Hepatocyte (in vitro differentiated cells): ENCODE results near the gene PATL1. TPM values are rescaled to one million over a fixed set of nuclear protein-coding genes. Genes with fewer than 3 reads are reported as not detected.

Source experiments
- DNase-seq: peaks from one replicate; pipeline ENCODE4 v3.0.0-alpha.2; 2016; ENCODE audit warnings: low spot score
- H2AFZ ChIP-seq: fragments of 200-600 bp; sonication (generic); 2 replicates; pipeline ENCODE4 v1.6.0; 2016; ENCODE audit warnings: antibody characterized with exemption, mild to moderate bottlenecking
- H3K27ac ChIP-seq: fragments of 200-600 bp; sonication (generic); 2 replicates; pipeline ENCODE4 v1.5.1; 2016; ENCODE audit warnings: mild to moderate bottlenecking
- H3K27me3 ChIP-seq: fragments of 200-600 bp; sonication (generic); 2 replicates; pipeline ENCODE4 v1.6.1; 2016
- H3K36me3 ChIP-seq: fragments of 200-600 bp; sonication (generic); replicated peaks from 2 replicates; pipeline ENCODE4 v1.5.1; 2016; ENCODE audit warnings: low read depth; ENCODE audit not compliant: insufficient read depth
- H3K4me1 ChIP-seq: fragments of 200-600 bp; sonication (generic); 2 replicates; pipeline ENCODE4 v1.5.1; 2016; ENCODE audit warnings: mild to moderate bottlenecking, moderate library complexity; ENCODE audit not compliant: insufficient read depth
- H3K4me2 ChIP-seq: fragments of 200-600 bp; sonication (generic); 2 replicates; pipeline ENCODE4 v1.6.0; 2016
- H3K4me3 ChIP-seq: fragments of 200-600 bp; sonication (generic); 2 replicates; pipeline ENCODE4 v1.5.1; 2016; ENCODE audit warnings: mild to moderate bottlenecking
- H3K79me2 ChIP-seq: fragments of 200-600 bp; sonication (generic); 2 replicates; pipeline ENCODE4 v1.6.0; 2017; ENCODE audit warnings: mild to moderate bottlenecking
- H3K9me2 ChIP-seq: fragments of 200-600 bp; sonication (generic); replicated peaks from 2 replicates; pipeline ENCODE4 v1.6.0; 2017; ENCODE audit warnings: mild to moderate bottlenecking; ENCODE audit not compliant: insufficient read depth
- H3K9me3 ChIP-seq: fragments of 200-600 bp; sonication (generic); 2 replicates; pipeline ENCODE4 v1.5.1; 2016; ENCODE audit warnings: low read depth, mild to moderate bottlenecking
- H4K20me1 ChIP-seq: fragments of 200-600 bp; sonication (generic); 2 replicates; pipeline ENCODE4 v1.6.0; 2016; ENCODE audit warnings: mild to moderate bottlenecking; ENCODE audit not compliant: insufficient read depth, poor library complexity, severe bottlenecking
- CTCF ChIP-seq: fragments of 200-600 bp; sonication (generic); IDR thresholded peaks from 2 replicates; pipeline ENCODE4 v1.5.1; 2016; ENCODE audit warnings: antibody characterized with exemption, mild to moderate bottlenecking; ENCODE audit not compliant: poor library complexity
- EZH2 ChIP-seq: fragments of 200-600 bp; sonication (generic); IDR thresholded peaks from 2 replicates; pipeline ENCODE4 v1.6.1; 2016; ENCODE audit warnings: antibody characterized with exemption, mild to moderate bottlenecking, borderline replicate concordance
- EZH2phosphoT487 ChIP-seq: fragments of 200-600 bp; sonication (generic); IDR thresholded peaks from one replicate; pipeline ENCODE4 v1.6.1; 2018; ENCODE audit warnings: antibody characterized with exemption, mild to moderate bottlenecking, low read depth, moderate library complexity; ENCODE audit not compliant: unreplicated experiment, severe bottlenecking
- WGBS: methylation state at CpG from one replicate; pipeline ENCODE4 v1.1.6; 2016; ENCODE audit warnings: low lambda C conversion rate; ENCODE audit errors: missing lambda C conversion rate; 5-methylcytosine and 5-hydroxymethylcytosine counted together
- polyA plus RNA-seq: library from polyadenylated mRNA; unstranded; fragments of >200 nt; fragmentation: Nextera tagmentation; extraction: Ambion mirVana; gene quantifications from 2 replicates; pipeline ENCODE4 v1.2.1, GENCODE V29; 2016
- total RNA-seq: library from RNA; depleted of rRNA; stranded (reverse); fragments of >200 nt; gene quantifications from 2 replicates; pipeline ENCODE4 v1.2.3, GENCODE V29; 2014

Gene PATL1
- total and polyA plus RNA-seq, 2 experiments from 2014 or later: 19.9 to 21.6 TPM

DNA sequence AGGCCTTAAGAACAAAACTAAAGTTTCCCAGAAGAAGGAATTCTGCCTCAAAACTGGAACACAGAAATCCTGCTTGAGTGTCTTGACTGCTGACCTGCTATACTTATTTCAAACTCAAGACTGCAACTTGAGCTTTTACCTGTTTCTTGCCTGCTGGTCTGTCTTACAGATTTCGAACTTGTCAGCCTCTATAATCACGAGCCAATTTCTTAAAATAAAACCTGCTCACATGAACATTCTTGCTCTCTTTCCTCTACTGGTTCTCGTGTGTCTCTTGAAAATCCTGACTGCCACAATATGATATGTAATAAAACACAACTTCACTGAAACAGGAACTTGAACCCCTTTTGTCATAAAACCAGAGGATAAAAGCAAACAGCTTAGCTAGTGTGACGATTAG is 13.9 kb downstream of the PATL1 start:
- no peaks in the 10 kb centered on the region for H3K9me2 ChIP-seq
- no peaks in the 10 kb centered on the region for H3K27me3 ChIP-seq
- WGBS: 88% methylated on average over 4 of the region's 4 CpGs
- H2AFZ ChIP-seq: no peak overlapping the region
- no peak overlapping the region for H3K4me3 ChIP-seq
- no peak overlapping the region for H3K4me2 ChIP-seq
- no peak overlapping the region for H3K27ac ChIP-seq
- H3K4me1 ChIP-seq: no peaks in the 10 kb centered on the region
- TF ChIP-seq EZH2: no peak
- no peak for TF ChIP-seq CTCF
- TF ChIP-seq EZH2phosphoT487: no peak
- DNase-seq: no peak
- H3K36me3 ChIP-seq: peaks cover 3% of the 10 kb centered on the region
- H4K20me1 ChIP-seq: no peaks in the 10 kb centered on the region
- no peaks in the 10 kb centered on the region for H3K9me3 ChIP-seq
- H3K79me2 ChIP-seq: peaks cover 5% of the 10 kb centered on the region

GRCh38 chr11:59647245-59647980 is 21.4 kb downstream of the PATL1 start:
- Histone ChIP-seq H3K79me2 (peaks cover 9% of the 10 kb centered on the region), H3K36me3 (no peaks in the 10 kb centered on the region), H3K9me2 (no peaks in the 10 kb centered on the region), H4K20me1 (no peaks in the 10 kb centered on the region), H2AFZ (no peak overlapping the region), H3K27ac (no peak overlapping the region), H3K9me3 (no peaks in the 10 kb centered on the region), H3K27me3 (no peaks in the 10 kb centered on the region), H3K4me1 (no peaks in the 10 kb centered on the region), H3K4me3 (no peak overlapping the region), H3K4me2 (no peak overlapping the region)
- WGBS: 91% methylated on average over 3 of the region's 3 CpGs
- no peak for DNase-seq
- TF ChIP-seq CTCF (no peak), EZH2 (no peak), EZH2phosphoT487 (no peak)

GRCh38 chr11:59644528-59644927 is 24.3 kb downstream of the PATL1 start:
- Histone ChIP-seq H3K4me2 (no peak overlapping the region), H3K4me1 (no peaks in the 10 kb centered on the region), H3K27me3 (no peaks in the 10 kb centered on the region), H3K9me2 (no peaks in the 10 kb centered on the region), H3K79me2 (peaks cover 9% of the 10 kb centered on the region), H3K27ac (no peak overlapping the region), H3K36me3 (peaks cover 6% of the 10 kb centered on the region), H2AFZ (no peak overlapping the region), H3K9me3 (no peaks in the 10 kb centered on the region), H3K4me3 (no peak overlapping the region), H4K20me1 (no peaks in the 10 kb centered on the region)
- no peak for DNase-seq
- WGBS: 98% methylated on average over 3 of the region's 3 CpGs
- no peak for TF ChIP-seq EZH2
- no peak for TF ChIP-seq EZH2phosphoT487
- no peak for TF ChIP-seq CTCF
